Measurements from ENCODE around the gene EREG. TPM values are rescaled to one million over a fixed set of nuclear protein-coding genes. Genes with fewer than 3 reads are reported as not detected.

The EREG gene
- total and polyA plus RNA-seq, 9 of the 15 experiments (the other 6 are each of a cell fraction or from before 2014, with no cell fraction given), result 0.97 to 7.3 (median 2.5) TPM

DNA sequence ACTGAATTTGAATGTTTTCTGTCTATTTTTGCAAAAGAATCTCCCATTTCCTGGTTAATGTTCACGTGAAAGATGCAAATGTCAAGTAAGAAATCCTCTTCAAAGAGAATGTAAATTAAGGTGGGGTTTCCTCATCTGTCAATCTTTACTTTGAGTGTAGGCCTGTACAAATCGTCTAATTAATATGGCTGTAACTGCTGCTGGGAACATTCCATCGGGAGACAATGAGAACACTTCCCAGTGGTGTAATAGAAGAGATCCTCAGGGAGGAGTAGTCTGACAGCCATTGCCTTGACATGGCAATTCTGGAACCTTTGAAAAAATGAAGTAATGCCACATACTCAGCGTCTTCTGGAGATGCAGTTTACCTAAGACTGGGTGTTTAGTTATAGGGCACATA, 3.7 kb downstream of the EREG start:
- no peaks in the 10 kb centered on the region for H3K9me1 ChIP-seq (ENCODE audit: control insufficient read depth, insufficient read depth, low read length)
- peak overlapping the region; percentile 75 for H2AFZ ChIP-seq (ENCODE audit: low read depth, low read length)
- no peak overlapping the region for H3K4me3 ChIP-seq
- no peaks in the 10 kb centered on the region for H4K20me1 ChIP-seq (replicated peaks; ENCODE audit: control insufficient read depth, insufficient read depth, low read length)
- peaks cover 88% of the 10 kb centered on the region for H3K79me2 ChIP-seq (ENCODE audit: control insufficient read depth, insufficient read depth, low read length)
- peak overlapping the region; percentile 37; the same call in 1 of the 2 replicates for H3K4me2 ChIP-seq (ENCODE audit: insufficient read depth, low read length)
- CTCF ChIA-PET (ENCODE audit: low intra/inter-chr PET ratio), result no interaction called here
- no peak for DNase-seq (ENCODE audit: extremely low read depth in 1 of 4, low spot score in 3 of 4)
- TF ChIP-seq, protein P1, sequence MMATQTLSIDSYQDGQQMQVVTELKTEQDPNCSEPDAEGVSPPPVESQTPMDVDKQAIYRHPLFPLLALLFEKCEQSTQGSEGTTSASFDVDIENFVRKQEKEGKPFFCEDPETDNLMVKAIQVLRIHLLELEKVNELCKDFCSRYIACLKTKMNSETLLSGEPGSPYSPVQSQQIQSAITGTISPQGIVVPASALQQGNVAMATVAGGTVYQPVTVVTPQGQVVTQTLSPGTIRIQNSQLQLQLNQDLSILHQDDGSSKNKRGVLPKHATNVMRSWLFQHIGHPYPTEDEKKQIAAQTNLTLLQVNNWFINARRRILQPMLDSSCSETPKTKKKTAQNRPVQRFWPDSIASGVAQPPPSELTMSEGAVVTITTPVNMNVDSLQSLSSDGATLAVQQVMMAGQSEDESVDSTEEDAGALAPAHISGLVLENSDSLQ (IDR thresholded peaks at IDR 0.05), result 0 out of 2 replicates have a peak, but pooled peaks have one; percentile 49
- TF ChIP-seq RBFOX2 (IDR thresholded peaks at IDR 0.05; ENCODE audit: low read depth, low read length) (peak; percentile 48), HMG20A (CRISPR knock-in tag; conservative IDR thresholded peaks at IDR 0.05) (no peak)
- peaks cover 5 to 15% of the 10 kb centered on the region in 2 experiments; a peak in 3 of 5 replicates for H3K4me1 ChIP-seq (replicated peaks in 1 of 2; ENCODE audit: control insufficient read depth in 2 of 2, insufficient read depth in 2 of 2, low read length in 2 of 2)
- in situ Hi-C loops (cut with MboI) (no loop called here), intact Hi-C loops (cut with micrococcal nuclease) (loop anchor here (1.0 kb wide), 1 partner anchor 38 kb away; no protein-coding TSS in a partner anchor)
- POLR2A ChIA-PET, result interaction anchor here (0.7 kb wide), 1 partner anchor 33 kb away, joined by 3 read pairs; no protein-coding TSS in a partner anchor
- peaks cover 3% of the 10 kb centered on the region; the same call in 1 of the 3 replicates for H3K36me3 ChIP-seq (ENCODE audit: control insufficient read depth, insufficient read depth, low read length)
- WGBS (ENCODE audit: insufficient coverage, low coverage, missing lambda C conversion rate), result 30% methylated on average over 4 of the region's 4 CpGs
- H3K27me3 ChIP-seq (ENCODE audit: control insufficient read depth in 2 of 2, insufficient read depth in 2 of 2, low read length in 2 of 2), result no peaks in the 10 kb centered on the region
- peak overlapping the region; percentile 47; the same call in 1 of the 3 replicates for H3K27ac ChIP-seq (ENCODE audit: extremely low read depth, low read depth, low read length)
- ATAC-seq, result no peak
- no peaks in the 10 kb centered on the region for H3K9me3 ChIP-seq (replicated peaks; ENCODE audit: control insufficient read depth, insufficient read depth, low read depth, low read length)
- H3K9ac ChIP-seq (ENCODE audit: insufficient read depth in 1 of 2, low read depth in 2 of 2, low read length in 2 of 2), result peak overlapping the region in 1 of 2 experiments; percentile 70; a peak in 2 of 4 replicates
- BruUV-seq (replicated peaks), result no TSS peak
- no peak for FAIRE-seq

Data from K562 (cell line).